ENCODE measurements around the gene FAM184B. TPM values are rescaled to one million over a fixed set of nuclear protein-coding genes. Genes with fewer than 3 reads are reported as not detected.

FAM184B gene
- total RNA-seq, 1 donor from 2014 or later: not detected

GRCh38 chr4:17646693-17647092 is 134.7 kb downstream of the FAM184B start:
- no peak overlapping the region for H3K27ac Mint-ChIP-seq (ENCODE audit: unreplicated experiment)
- DNase-seq (ENCODE audit: extremely low spot score, unreplicated experiment): no peak
- no peak for TF ChIP-seq CTCF (IDR thresholded peaks at IDR 0.05)
- peaks cover 14% of the 10 kb centered on the region for H3K9me3 Mint-ChIP-seq (ENCODE audit: unreplicated experiment)
- no peaks in the 10 kb centered on the region for H3K27me3 Mint-ChIP-seq (ENCODE audit: unreplicated experiment)
- H3K36me3 Mint-ChIP-seq (ENCODE audit: unreplicated experiment): peaks cover 4% of the 10 kb centered on the region
- no peak overlapping the region for H3K4me3 Mint-ChIP-seq (ENCODE audit: unreplicated experiment)
- no peaks in the 10 kb centered on the region for H3K4me1 Mint-ChIP-seq (ENCODE audit: unreplicated experiment)

- no peaks in the 10 kb centered on the region for H3K27me3 Mint-ChIP-seq (ENCODE audit: unreplicated experiment)
- no peak for TF ChIP-seq CTCF (IDR thresholded peaks at IDR 0.05)
- H3K36me3 Mint-ChIP-seq (ENCODE audit: unreplicated experiment): peaks cover 7% of the 10 kb centered on the region
- H3K9me3 Mint-ChIP-seq (ENCODE audit: unreplicated experiment): peaks cover 14% of the 10 kb centered on the region
- no peak for DNase-seq (ENCODE audit: extremely low spot score, unreplicated experiment)
- no peak overlapping the region for H3K27ac Mint-ChIP-seq (ENCODE audit: unreplicated experiment)
- no peaks in the 10 kb centered on the region for H3K4me1 Mint-ChIP-seq (ENCODE audit: unreplicated experiment)
- no peak overlapping the region for H3K4me3 Mint-ChIP-seq (ENCODE audit: unreplicated experiment)
These were observed 139.0 kb downstream of the FAM184B start for GRCh38 chr4:17642398-17642783.

GRCh38 chr4:17639136-17639535 is 142.3 kb downstream of the FAM184B start:
- H3K9me3 Mint-ChIP-seq (ENCODE audit: unreplicated experiment): peaks cover 14% of the 10 kb centered on the region
- peaks cover 14% of the 10 kb centered on the region for H3K36me3 Mint-ChIP-seq (ENCODE audit: unreplicated experiment)
- DNase-seq (ENCODE audit: extremely low spot score, unreplicated experiment): no peak
- peaks cover 2% of the 10 kb centered on the region for H3K4me1 Mint-ChIP-seq (ENCODE audit: unreplicated experiment)
- no peak overlapping the region for H3K4me3 Mint-ChIP-seq (ENCODE audit: unreplicated experiment)
- no peak overlapping the region for H3K27ac Mint-ChIP-seq (ENCODE audit: unreplicated experiment)
- H3K27me3 Mint-ChIP-seq (ENCODE audit: unreplicated experiment): no peaks in the 10 kb centered on the region
- TF ChIP-seq CTCF (IDR thresholded peaks at IDR 0.05): no peak

- H3K9me3 Mint-ChIP-seq (ENCODE audit: unreplicated experiment): no peaks in the 10 kb centered on the region
- no peaks in the 10 kb centered on the region for H3K27me3 Mint-ChIP-seq (ENCODE audit: unreplicated experiment)
- no peak overlapping the region for H3K4me3 Mint-ChIP-seq (ENCODE audit: unreplicated experiment)
- peak; percentile 91 for TF ChIP-seq CTCF (IDR thresholded peaks at IDR 0.05)
- peaks cover 21% of the 10 kb centered on the region for H3K36me3 Mint-ChIP-seq (ENCODE audit: unreplicated experiment)
- peaks cover 2% of the 10 kb centered on the region for H3K4me1 Mint-ChIP-seq (ENCODE audit: unreplicated experiment)
- peak; percentile 87 for DNase-seq (ENCODE audit: extremely low spot score, unreplicated experiment)
- no peak overlapping the region for H3K27ac Mint-ChIP-seq (ENCODE audit: unreplicated experiment)
These were observed 144.5 kb downstream of the FAM184B start for GRCh38 chr4:17636696-17637622.

- Mint-ChIP-seq H3K27me3 (ENCODE audit: unreplicated experiment) (no peaks in the 10 kb centered on the region), H3K4me3 (ENCODE audit: unreplicated experiment) (no peak overlapping the region), H3K4me1 (ENCODE audit: unreplicated experiment) (peaks cover 2% of the 10 kb centered on the region), H3K27ac (ENCODE audit: unreplicated experiment) (no peak overlapping the region), H3K36me3 (ENCODE audit: unreplicated experiment) (peaks cover 21% of the 10 kb centered on the region), H3K9me3 (ENCODE audit: unreplicated experiment) (no peaks in the 10 kb centered on the region)
- no peak for TF ChIP-seq CTCF (IDR thresholded peaks at IDR 0.05)
- DNase-seq (ENCODE audit: extremely low spot score, unreplicated experiment): no peak
These were observed 145.1 kb downstream of the FAM184B start for GRCh38 chr4:17636341-17636695.

Measured in osteocyte (in vitro differentiated cells).